H1 (cell line): ENCODE measurements around the gene SLC25A38. TPM values are rescaled to one million over a fixed set of nuclear protein-coding genes. Genes with fewer than 3 reads are reported as not detected.

ENCODE experiments used
- polyA plus RNA-seq, 7 experiments: library from polyadenylated mRNA; depleted of rRNA in 3 of 7; stranded (reverse) in 5 of 7; unstranded in 2 of 7; fragments of >200 nt in 5 of 7; fragments of 200-250 nt in 2 of 7; gene quantifications; 1 replicate in 5 of 7; 2 replicates in 1 of 7; 4 replicates in 1 of 7; pipeline versions ENCODE4 v1.2.1 to v1.2.3, GENCODE V29; 2011 to 2013; ENCODE audit warnings: missing spikeins in 2 of 7, mixed read lengths in 2 of 7
- total RNA-seq: library from RNA; stranded (reverse); fragmentation: NEBNext Ultra II Directional; extraction: Animal tissue kit (Norgen Biotek cat#: 25700); gene quantifications from 2 replicates; pipeline ENCODE4 v1.2.1, GENCODE V29; 2021
- TF ChIP-seq, protein P1 (sequence below): IDR thresholded peaks from 2 replicates; pipeline ENCODE4 v1.6.1; 2012; ENCODE audit warnings: inconsistent platforms

Gene SLC25A38
- total and polyA plus RNA-seq, 2 of the 8 experiments (the other 6 are each of a cell fraction or from before 2014, with no cell fraction given): 41.2 to 45.8 TPM

DNA sequence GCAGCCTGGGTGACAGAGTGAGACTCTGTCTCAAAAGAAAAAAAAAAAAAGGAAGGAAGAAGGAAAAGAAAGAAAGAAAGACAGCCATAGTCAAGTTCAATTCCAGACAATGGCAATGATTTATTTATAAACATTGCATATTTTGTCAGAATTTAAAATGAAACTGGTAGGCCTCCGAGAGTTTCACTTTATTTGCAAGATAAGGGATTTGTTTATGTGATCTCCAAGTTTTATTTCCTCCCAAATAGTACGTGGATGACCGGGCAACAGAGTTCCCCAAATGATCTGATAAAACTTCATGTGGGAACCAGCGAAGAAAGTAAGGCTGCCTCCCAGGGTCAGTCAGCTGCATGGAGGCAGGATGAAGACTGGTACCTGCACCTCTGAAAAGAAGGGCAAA is 55.7 kb downstream of the SLC25A38 start (continued):
- TF ChIP-seq, protein P1, sequence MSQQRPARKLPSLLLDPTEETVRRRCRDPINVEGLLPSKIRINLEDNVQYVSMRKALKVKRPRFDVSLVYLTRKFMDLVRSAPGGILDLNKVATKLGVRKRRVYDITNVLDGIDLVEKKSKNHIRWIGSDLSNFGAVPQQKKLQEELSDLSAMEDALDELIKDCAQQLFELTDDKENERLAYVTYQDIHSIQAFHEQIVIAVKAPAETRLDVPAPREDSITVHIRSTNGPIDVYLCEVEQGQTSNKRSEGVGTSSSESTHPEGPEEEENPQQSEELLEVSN: no peak
